ENCODE measurements around the gene KCNB1.

Gene KCNB1

DNA sequence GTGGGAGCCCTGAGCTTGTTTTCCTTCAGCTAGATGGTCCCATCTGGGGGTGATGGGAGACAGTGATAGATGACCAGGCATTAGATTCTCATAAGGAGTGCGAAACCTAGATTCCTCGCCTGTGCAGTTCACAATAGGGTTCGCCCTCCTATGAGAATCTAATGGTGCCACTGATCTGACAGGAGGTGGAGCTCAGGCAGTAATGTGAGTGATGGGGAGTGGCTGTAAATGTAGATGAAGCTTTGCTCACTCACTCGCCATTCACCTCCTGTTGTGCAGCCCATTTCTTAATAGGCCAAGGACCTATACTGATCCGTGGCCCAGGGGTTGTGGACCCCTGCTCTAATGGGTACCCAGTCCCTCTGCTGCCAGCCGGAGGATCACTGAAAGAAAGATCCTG lies 20.7 kb upstream of the KCNB1 start:
- Histone ChIP-seq H3K4me2 (ENCODE audit: low read length) (no peak overlapping the region), H3K27me3 (ENCODE audit: control insufficient read depth, low read length) (peaks cover 27% of the 10 kb centered on the region), H3K4me3 (ENCODE audit: low read length) (no peak overlapping the region), H3K27ac (ENCODE audit: low read depth, low read length) (no peak overlapping the region), H3K36me3 (ENCODE audit: control insufficient read depth, low read length) (no peaks in the 10 kb centered on the region), H4K20me1 (ENCODE audit: control insufficient read depth, insufficient read depth, low read depth, low read length) (no peaks in the 10 kb centered on the region), H3K9me3 (ENCODE audit: control insufficient read depth, insufficient read depth, low read length) (no peaks in the 10 kb centered on the region), H3K79me2 (ENCODE audit: control insufficient read depth, low read length) (no peaks in the 10 kb centered on the region), H3F3A (ENCODE audit: control insufficient read depth, insufficient read depth) (no peaks in the 10 kb centered on the region), H3K4me1 (ENCODE audit: control insufficient read depth, low read length) (peaks cover 5% of the 10 kb centered on the region), H3K9me2 (replicated peaks; ENCODE audit: control insufficient read depth, low read length) (no peaks in the 10 kb centered on the region)
- TF ChIP-seq CTCF (IDR thresholded peaks at IDR 0.05; ENCODE audit: low read depth, low read length, poor library complexity, severe bottlenecking) (no peak), EZH2phosphoT487 (IDR thresholded peaks at IDR 0.05; ENCODE audit: borderline replicate concordance, low read length) (no peak)

- peaks cover 5% of the 10 kb centered on the region for H3K4me1 ChIP-seq (ENCODE audit: control insufficient read depth, low read length)
- H4K20me1 ChIP-seq (ENCODE audit: control insufficient read depth, insufficient read depth, low read depth, low read length) = no peaks in the 10 kb centered on the region
- no peaks in the 10 kb centered on the region for H3K79me2 ChIP-seq (ENCODE audit: control insufficient read depth, low read length)
- no peaks in the 10 kb centered on the region for H3F3A ChIP-seq (ENCODE audit: control insufficient read depth, insufficient read depth)
- no peak overlapping the region for H3K27ac ChIP-seq (ENCODE audit: low read depth, low read length)
- H3K4me2 ChIP-seq (ENCODE audit: low read length) = no peak overlapping the region
- no peaks in the 10 kb centered on the region for H3K9me2 ChIP-seq (replicated peaks; ENCODE audit: control insufficient read depth, low read length)
- TF ChIP-seq EZH2phosphoT487 (IDR thresholded peaks at IDR 0.05; ENCODE audit: borderline replicate concordance, low read length) (no peak), CTCF (IDR thresholded peaks at IDR 0.05; ENCODE audit: low read depth, low read length, poor library complexity, severe bottlenecking) (no peak)
- no peaks in the 10 kb centered on the region for H3K9me3 ChIP-seq (ENCODE audit: control insufficient read depth, insufficient read depth, low read length)
- H3K36me3 ChIP-seq (ENCODE audit: control insufficient read depth, low read length) = no peaks in the 10 kb centered on the region
- peaks cover 20% of the 10 kb centered on the region for H3K27me3 ChIP-seq (ENCODE audit: control insufficient read depth, low read length)
- no peak overlapping the region for H3K4me3 ChIP-seq (ENCODE audit: low read length)
These were observed 19.4 kb upstream of the KCNB1 start for GRCh38 chr20:49501917-49502316.

DNA sequence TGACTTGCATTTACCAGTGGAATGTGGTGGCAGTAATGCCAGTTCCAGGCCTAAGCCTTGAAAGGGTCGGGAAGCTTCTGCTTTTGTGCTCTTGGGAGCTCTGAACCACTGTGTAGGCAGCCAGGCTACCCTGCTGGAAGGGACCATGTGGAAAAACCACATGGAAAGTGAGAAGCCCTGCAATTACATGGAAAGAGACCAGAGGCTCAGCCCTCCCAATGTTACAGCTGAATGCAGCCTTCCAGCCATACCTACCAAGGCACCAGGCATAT lies 14.9 kb upstream of the KCNB1 start:
- H3K9me2 ChIP-seq (replicated peaks; ENCODE audit: control insufficient read depth, low read length) = no peaks in the 10 kb centered on the region
- no peak overlapping the region for H3K4me2 ChIP-seq (ENCODE audit: low read length)
- no peaks in the 10 kb centered on the region for H3K4me1 ChIP-seq (ENCODE audit: control insufficient read depth, low read length)
- H3K27ac ChIP-seq (ENCODE audit: low read depth, low read length) = no peak overlapping the region
- TF ChIP-seq EZH2phosphoT487 (IDR thresholded peaks at IDR 0.05; ENCODE audit: borderline replicate concordance, low read length) (no peak), CTCF (IDR thresholded peaks at IDR 0.05; ENCODE audit: low read depth, low read length, poor library complexity, severe bottlenecking) (no peak)
- H3K4me3 ChIP-seq (ENCODE audit: low read length) = no peak overlapping the region
- no peaks in the 10 kb centered on the region for H3K79me2 ChIP-seq (ENCODE audit: control insufficient read depth, low read length)
- H3K27me3 ChIP-seq (ENCODE audit: control insufficient read depth, low read length) = peaks cover 9% of the 10 kb centered on the region
- H4K20me1 ChIP-seq (ENCODE audit: control insufficient read depth, insufficient read depth, low read depth, low read length) = no peaks in the 10 kb centered on the region
- H3K9me3 ChIP-seq (ENCODE audit: control insufficient read depth, insufficient read depth, low read length) = no peaks in the 10 kb centered on the region
- H3F3A ChIP-seq (ENCODE audit: control insufficient read depth, insufficient read depth) = no peaks in the 10 kb centered on the region
- H3K36me3 ChIP-seq (ENCODE audit: control insufficient read depth, low read length) = no peaks in the 10 kb centered on the region

Data from DOHH2 (cell line).